GM18951 (cell line): ENCODE results near the gene ZNF320.
"Not testable (repeated sequence)": the region's sequence is repeated elsewhere in the genome, so short reads cannot be mapped to it uniquely, and the experiment has no call there.

Experiments
- POLR2A ChIP-seq: IDR thresholded peaks from 4 replicates; pipeline ENCODE4 v1.6.1; 2011; ENCODE audit warnings: mild to moderate bottlenecking; ENCODE audit not compliant: insufficient read length, insufficient read depth; ENCODE audit errors: extremely low read depth
- in situ Hi-C: fragments of 300-500 bp; cut with MboI; formaldehyde crosslinking; loops from one replicate; pipeline ENCODE4 v1.12.0; 2022; ENCODE audit warnings: low sequenced_read_pairs, mixed read lengths, inconsistent platforms; ENCODE audit not compliant: unreplicated experiment

Gene ZNF320

GRCh38 chr19:52936954-52937325, 39.5 kb upstream of the ZNF320 start:
- no peak for TF ChIP-seq POLR2A

GRCh38 chr19:52936151-52936953, 38.9 kb upstream of the ZNF320 start:
- TF ChIP-seq POLR2A, result no peak
- in situ Hi-C loops, result no loop called here

More at GRCh38 chr19:52936954-52937325, 39.5 kb upstream of the ZNF320 start:
- in situ Hi-C loops, result no loop called here

- in situ Hi-C loops, result no loop called here
- no peak for TF ChIP-seq POLR2A
Measured at GRCh38 chr19:52935434-52935833, 38.0 kb upstream of the ZNF320 start.

GRCh38 chr19:52924641-52925040, 27.2 kb upstream of the ZNF320 start:
- in situ Hi-C loops, result not testable (repeated sequence)

GRCh38 chr19:52923778-52924593, 26.6 kb upstream of the ZNF320 start:
- in situ Hi-C loops, result no loop called here
- no peak for TF ChIP-seq POLR2A

DNA sequence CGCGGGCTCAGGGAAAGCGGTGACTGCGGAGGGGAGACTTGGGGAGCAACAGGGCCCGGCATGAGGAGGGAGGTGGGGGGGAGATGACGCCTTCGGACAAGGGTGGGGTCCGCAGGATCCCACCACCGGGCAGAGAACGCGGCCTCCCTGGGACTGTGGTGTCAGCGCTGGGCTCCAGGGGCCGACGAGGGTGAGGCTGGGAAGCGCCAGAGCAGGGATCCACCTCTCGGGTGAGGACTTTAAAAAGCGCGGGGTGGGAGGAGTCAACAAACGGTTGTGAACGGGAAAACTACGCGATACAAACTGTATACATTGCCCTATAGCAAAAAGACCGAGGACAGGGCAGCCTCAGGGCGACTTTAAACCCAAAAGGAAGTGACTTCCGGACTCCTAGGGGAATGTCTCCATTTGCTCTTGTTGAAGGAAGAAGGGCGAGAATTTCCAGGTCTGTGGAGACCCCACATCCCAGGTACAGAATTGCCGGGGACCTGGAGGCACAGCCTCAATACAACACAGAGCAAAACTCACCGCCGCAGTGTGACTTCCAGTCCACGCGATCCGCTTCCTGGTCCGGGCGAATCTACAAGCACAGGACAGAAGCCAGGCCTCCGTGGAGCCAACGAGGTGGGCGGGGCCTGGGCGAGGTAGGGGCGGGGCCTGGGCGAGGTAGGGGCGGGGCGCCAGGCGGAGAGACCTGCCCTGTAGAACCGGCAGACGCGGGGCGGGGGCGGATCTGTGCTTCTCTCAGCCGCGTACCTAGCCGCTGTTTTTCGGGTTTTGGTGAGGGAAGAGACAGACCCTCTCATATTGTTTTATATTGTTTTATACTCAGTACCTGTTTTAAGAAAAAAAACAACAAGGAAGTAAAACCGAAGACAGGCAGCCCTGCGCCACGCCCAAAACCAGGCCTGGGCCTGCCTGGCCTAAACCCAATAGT, 25.7 kb upstream of the ZNF320 start, which contains the start of gene ZNF888:
Gene ZNF888, minus strand, starts transcription at position 588 of the 937 bp plus-strand sequence. CDS start 5,555 bp downstream, outside the sequence.
- in situ Hi-C loops, result no loop called here
- TF ChIP-seq POLR2A, result peak; percentile 82

DNA sequence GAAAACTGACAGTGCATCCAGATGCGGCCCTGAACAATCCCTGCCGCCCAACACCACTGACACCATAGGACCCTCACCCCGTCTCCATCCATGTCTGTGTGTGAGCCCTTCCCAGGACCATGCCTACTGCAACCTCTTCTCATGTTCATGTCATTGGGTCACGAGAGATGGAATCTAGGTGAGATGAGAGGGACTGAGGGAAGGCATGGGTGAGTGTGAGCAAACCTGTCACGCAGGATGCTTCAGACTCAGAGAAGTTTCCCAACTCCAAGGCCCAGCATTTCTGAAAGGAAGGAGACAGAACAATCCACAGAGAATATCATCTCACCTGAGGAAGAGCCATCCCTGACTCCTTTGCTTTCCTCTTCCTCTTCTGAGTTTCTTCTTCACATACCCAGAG, 20.1 kb upstream of the ZNF320 start:
- in situ Hi-C loops, result no loop called here
- TF ChIP-seq POLR2A, result no peak

GRCh38 chr19:52910648-52911047, 13.2 kb upstream of the ZNF320 start:
- in situ Hi-C loops, result no loop called here

GRCh38 chr19:52904052-52904780, 6.8 kb upstream of the ZNF320 start:
- in situ Hi-C loops, result not testable (repeated sequence)

More at GRCh38 chr19:52910648-52911047, 13.2 kb upstream of the ZNF320 start:
- no peak for TF ChIP-seq POLR2A

- no peak for TF ChIP-seq POLR2A
- in situ Hi-C loops, result no loop called here
Measured at GRCh38 chr19:52901842-52902241, 4.4 kb upstream of the ZNF320 start.

DNA sequence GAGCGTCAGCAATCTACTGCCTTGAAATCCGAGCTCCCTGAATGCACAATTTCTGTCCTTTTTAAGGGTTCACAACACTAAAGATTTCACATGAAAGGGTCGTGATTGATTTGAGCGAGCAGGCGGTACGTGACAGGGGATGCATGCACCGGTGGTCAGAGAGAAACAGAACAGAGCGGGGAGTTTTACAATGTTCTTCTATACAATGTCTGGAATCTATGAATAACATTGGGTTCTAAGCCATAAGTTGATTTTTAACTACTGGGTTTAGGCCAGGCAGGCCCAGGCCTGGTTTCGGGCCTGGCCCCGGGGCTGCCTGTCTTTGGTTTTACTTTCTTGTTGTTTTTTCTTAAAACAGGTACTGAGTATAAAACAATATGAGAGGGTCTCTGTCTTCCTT, 1.2 kb upstream of the ZNF320 start:
- in situ Hi-C loops, result not testable (repeated sequence)

- in situ Hi-C loops, result no loop called here
- TF ChIP-seq POLR2A, result no peak
Measured at GRCh38 chr19:52898101-52898500, 666 bp upstream of the ZNF320 start.

DNA sequence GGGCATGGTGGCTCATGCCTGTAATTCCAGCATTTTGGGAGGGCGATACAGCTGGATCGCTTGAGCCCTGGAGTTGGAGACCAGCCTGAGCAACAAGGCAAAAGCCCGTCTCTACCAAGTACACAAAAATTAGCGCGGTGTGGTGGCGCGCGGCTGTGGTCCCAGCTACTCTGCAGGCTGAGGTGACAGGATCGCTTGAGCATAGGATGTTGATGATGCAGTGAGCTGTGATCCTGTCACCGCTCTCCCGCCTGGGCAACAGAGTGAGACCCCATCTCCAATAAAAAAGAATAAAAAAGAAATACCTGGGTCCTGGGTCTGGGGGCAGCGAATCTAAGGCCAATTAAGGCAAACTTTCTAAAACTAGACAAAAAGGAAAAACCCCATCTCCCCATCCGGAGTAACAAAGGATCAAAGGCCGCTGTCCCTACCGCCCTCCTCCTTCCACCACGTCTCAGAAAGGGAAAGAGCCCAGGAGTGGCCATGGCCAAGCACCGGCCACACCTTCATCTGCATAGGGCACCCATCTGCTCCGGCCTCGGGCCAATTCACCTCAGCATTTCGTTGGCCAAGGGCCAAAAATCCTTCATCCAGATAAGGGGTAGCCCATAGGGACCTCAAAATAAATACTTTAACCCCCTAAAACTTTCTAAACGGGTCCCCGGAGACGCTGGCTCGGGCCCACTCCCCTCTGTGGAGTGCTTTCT, 851 bp downstream of the ZNF320 start:
- in situ Hi-C loops, result no loop called here
- TF ChIP-seq POLR2A, result no peak
